GM19328 (cell line): ENCODE results near the gene RPL35.

Experiments
- ATAC-seq: cut with Tn5 transposase; IDR thresholded peaks from one replicate; pipeline ENCODE4 v1.9.1; 2021; ENCODE audit warnings: mild to moderate bottlenecking, moderate library complexity; ENCODE audit not compliant: unreplicated experiment

RPL35 gene

DNA sequence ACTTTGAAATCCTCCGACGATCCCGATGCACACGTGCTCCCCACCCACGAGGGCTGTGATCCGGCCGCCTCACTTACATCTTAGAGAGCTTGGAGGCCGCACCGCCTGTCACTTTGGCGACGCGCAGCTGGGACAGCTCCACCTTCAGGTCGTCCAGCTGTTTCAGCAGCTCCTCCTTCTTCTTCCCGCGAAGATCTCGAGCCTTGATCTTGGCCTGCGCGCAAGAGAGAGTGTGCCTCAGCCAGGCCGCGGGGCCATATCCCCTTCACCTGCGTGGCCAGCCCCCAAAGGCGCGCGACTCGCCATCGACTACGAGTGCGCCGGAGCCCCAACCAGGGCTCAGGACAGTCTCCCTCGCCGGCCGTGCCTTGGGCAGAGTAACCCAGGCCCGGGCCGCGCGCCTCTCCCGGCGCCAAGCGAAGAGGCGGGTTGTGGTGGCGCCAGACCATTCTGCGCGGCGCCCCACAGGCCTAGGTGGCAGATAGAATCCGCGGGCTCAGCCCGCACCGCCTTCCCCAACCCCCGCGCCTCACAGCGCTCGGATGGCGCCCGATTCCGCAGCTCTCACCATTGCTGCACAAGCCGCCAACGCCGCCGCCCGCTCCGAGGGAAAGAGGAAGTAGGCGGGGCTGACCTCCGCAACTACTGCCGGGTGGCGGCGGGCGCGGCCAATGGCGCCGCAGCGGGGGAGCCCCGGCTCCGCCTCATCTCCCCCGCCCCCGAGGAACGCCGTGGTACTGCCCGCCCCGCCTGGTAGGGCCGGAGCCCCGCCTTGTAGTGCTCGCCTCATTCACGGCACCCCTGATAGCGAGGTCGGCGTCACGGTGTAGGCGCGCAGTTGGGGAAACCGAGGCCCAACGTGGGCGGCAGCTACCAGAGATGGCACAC, at the start of gene RPL35, which contains the start of gene ARPC5L:
Gene RPL35, minus strand, starts transcription at position 616 of the 888 bp plus-strand sequence. Its CDS starts 45 bp downstream, at position 571.
Gene ARPC5L, plus strand, starts transcription at position 789 of the 888 bp plus-strand sequence. CDS start 7,161 bp downstream, outside the sequence.
- peak; percentile 89 for ATAC-seq

DNA sequence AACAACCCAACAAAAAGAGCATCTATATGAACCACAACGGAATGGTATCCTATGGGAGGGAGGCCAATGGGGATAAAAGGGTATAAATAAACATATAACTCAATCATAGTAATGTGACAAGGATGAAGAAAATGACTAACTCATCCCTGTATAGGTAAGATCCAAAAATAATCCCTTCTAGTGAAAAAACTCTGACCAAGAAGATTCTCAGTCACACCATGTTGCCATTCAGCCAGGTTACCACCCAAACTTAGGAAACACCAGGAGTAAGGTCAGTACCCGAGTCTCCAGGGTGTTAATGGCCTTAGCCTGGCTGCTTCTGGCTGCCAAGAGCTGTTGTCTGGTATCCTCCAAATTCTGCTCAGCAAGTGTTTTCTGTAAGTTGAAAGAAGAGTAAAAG, 46.3 kb upstream of the RPL35 start:
- no peak for ATAC-seq

DNA sequence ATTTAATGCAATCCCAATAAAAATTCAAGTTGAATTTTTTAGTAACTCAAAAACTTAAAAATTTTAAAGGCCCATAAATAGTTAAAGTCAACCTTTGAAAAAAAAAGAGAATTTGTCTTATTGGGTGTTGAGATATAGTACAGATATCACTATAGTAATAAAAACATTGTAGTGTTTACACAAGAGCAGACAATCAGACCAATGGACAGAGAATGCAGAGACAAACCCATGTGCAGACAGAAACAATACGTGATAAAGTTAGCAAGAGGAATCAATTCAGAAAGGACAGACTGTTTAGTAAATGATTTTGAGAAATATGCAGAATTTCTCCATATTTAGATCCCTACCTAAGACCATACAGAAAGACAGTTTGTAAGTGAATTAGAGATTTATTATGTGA, 45.2 kb upstream of the RPL35 start:
- no peak for ATAC-seq

DNA sequence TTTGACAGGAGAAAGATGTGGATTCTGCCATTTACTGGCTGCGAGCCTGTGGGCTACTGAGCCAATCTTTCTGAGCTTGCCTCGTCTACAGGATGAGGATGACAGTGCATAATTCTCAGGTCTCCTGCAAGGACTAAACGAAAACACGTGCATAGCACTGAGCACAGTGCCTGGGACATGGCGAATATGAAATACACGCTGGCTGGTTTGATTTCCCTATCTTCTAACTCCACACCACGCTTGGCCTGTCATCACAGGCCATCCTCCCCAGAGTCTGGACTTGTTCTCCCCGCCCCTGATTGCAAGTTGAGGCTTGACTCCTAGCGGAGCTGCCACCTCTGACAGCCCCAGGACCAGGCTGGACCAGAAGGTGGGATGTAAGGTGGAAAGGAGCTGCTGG, 38.1 kb upstream of the RPL35 start:
- ATAC-seq, result no peak

- ATAC-seq, result no peak
These were observed 36.1 kb upstream of the RPL35 start for GRCh38 chr9:124897570-124898460.

GRCh38 chr9:124894741-124895170, 33.0 kb upstream of the RPL35 start:
- ATAC-seq, result no peak

DNA sequence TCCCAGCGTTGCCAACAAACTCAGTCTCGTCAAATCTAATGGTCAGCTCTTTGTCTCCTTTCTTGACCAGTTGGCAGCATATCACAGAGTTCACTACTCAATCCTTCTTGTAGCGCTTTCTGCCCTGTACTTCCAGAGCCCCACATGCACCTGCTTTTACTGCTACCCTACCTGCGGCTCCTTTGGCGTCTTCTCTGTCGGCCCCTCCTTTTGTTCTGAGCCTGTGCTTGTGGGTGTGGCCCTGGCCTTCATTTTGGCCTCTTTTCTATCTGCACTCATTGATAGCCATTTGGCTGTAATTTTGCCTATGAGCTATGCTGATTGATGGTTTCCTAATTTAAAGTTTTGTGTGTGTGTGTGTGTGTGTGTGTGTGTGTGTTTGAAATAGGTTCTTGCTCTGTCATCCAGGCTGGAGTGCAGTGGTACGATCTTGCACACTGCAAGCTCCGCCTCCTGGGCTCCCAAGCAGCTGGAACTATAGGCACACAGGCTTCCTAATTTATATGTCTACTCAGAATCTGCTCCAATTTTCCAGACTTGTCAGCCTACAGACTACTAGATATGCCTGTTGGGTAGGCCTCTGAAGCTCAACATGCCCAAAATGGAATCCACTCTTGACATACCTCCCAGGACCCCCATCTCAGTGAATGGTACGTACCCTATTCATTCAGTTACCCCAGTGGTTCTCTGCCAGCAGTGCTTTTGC, 32.4 kb upstream of the RPL35 start:
- ATAC-seq, result no peak

DNA sequence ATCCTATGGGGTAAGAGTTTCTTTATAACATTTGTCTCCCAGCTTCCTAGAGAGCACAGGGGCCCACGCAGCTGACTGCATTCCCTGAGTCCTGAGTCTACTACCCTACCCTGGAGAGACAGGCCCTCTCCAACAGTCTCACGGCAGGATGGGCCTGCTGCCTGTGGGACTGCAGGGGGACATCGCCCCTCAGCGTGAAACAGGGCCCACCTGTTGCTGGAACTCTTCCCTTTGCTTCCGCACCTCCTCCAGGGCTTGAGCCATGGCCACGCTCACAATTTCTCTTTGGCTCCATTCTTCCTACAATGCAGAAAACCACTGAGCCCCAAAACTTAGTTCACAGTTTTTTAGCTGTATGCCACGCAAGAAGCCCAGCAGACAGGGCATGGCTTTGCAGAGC, 28.4 kb upstream of the RPL35 start:
- no peak for ATAC-seq

DNA sequence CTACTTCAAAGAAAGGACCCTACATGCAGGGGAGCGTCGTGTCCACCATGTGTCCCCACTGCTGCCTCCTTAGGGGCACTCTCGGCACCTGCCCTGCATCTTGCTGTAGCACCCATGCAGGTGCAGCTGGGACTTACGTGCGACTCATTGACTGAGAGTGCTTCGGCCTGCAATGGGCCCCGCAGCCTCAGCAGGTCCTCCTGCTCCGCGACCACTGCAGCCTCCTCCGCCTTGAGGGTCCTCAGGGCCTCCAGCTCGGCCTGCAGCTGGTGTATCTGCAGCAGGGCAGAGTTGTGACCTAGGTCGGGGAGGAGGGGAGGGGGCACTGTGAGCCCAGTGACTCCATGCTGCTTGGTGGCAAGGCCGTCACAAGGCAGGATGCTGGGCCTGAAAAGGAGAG, 27.2 kb upstream of the RPL35 start:
- ATAC-seq, result no peak

- no peak for ATAC-seq
These were observed 26.1 kb upstream of the RPL35 start for GRCh38 chr9:124887832-124888231.

DNA sequence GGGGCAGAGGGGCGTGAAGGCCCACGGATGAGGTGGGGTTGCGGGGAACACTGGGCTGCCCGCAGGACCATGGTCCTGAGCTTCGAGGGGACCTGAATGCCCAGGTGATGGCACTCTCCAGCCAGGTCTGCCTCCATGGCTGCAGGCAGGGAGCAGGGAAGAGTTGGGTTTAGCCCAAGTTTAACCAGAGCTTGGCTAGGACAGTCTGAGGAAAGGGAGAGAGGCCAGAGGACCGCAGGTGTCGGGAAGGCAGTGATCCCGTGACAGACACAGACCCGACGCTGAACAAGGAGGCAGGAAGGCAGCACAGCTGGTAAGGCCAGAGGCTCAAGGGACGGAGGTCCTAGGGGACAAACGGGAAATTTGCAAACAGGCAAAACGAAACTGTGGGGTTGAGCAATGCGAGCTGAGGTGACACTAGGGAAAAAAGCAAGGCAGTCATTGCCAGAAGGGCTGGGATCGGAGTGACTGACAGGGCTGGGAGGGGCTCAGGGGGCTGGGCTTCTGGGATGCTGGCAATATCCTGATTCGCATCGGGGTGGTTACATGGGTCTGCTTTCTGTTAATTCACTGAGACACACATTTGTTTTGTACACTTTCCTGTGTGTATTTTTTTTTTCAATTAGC, 25.2 kb upstream of the RPL35 start:
- ATAC-seq, result no peak

GRCh38 chr9:124886461-124886860, 24.7 kb upstream of the RPL35 start:
- ATAC-seq, result no peak

GRCh38 chr9:124885551-124885950, 23.8 kb upstream of the RPL35 start:
- no peak for ATAC-seq

GRCh38 chr9:124884376-124884775, 22.6 kb upstream of the RPL35 start:
- no peak for ATAC-seq

- ATAC-seq, result no peak
These were observed 20.5 kb upstream of the RPL35 start for GRCh38 chr9:124882231-124882630.

DNA sequence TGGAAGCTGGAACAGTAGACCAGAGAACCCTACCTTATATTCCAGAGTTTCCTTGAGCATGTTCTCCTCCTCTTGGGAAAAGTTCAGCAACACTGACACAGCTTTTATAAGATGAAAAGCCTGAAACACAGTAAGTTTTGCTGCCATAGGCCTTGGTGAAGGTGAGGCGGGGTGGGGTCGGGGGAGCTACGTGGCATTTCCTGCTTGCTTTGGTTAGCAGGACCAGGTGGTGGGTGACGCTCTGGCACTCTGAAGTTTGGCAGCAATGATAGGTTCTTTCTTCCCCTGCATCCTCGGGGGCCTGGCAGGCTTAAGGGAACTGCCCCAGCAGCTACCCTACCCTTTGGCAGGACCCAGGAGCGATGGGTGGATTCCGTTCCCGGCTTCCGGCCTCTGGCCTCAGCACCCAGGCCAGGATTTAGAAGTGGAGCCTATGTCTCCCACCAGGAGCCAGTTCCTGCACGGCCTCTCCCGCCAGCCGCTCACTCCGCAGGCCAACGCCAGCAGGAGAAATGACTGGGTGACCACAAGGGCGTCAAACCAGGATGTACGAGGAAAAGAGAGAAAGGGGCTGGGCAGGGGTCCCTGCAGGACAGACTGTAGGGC, 19.5 kb upstream of the RPL35 start:
- ATAC-seq, result no peak

GRCh38 chr9:124880501-124880900, 18.7 kb upstream of the RPL35 start:
- no peak for ATAC-seq

- ATAC-seq, result no peak
These were observed 17.5 kb upstream of the RPL35 start for GRCh38 chr9:124879226-124879625.

- ATAC-seq, result no peak
These were observed 16.8 kb upstream of the RPL35 start for GRCh38 chr9:124878518-124878917.

GRCh38 chr9:124878021-124878420, 16.3 kb upstream of the RPL35 start:
- ATAC-seq, result no peak
